ENCODE data around the gene E2F4. TPM values are rescaled to one million over a fixed set of nuclear protein-coding genes. Genes with fewer than 3 reads are reported as not detected.

The E2F4 gene
- total RNA-seq, 1 donor from 2014 or later: 36.6 TPM

Other genes starting within 250 kb of the E2F4 start
- gene CES3, start 230.9 kb upstream of the E2F4 start, total RNA-seq: 1.1 TPM
- gene CES4A, start 203.6 kb upstream of the E2F4 start, total RNA-seq: 6.0 TPM
- 40.4 TPM for gene CBFB, start 163.0 kb upstream of the E2F4 start, total RNA-seq
- 12.1 TPM for gene PHAF1, start 82.2 kb upstream of the E2F4 start, total RNA-seq
- 3.7 TPM for gene B3GNT9, start 41.2 kb upstream of the E2F4 start, total RNA-seq
- 18.0 TPM for gene TRADD, start 32.2 kb upstream of the E2F4 start, total RNA-seq
- 5.5 TPM for gene FBXL8, start 32.2 kb upstream of the E2F4 start, total RNA-seq
- gene HSF4, start 27.4 kb upstream of the E2F4 start, total RNA-seq: 10.9 TPM
- gene NOL3, start 21.6 kb upstream of the E2F4 start, total RNA-seq: 23.3 TPM
- 7.8 TPM for gene MATCAP1, start 8.2 kb upstream of the E2F4 start, total RNA-seq
- gene EXOC3L1, start 2.0 kb upstream of the E2F4 start, total RNA-seq: 1.4 TPM
- 26.3 TPM for gene ELMO3, start 7.0 kb downstream of the E2F4 start, total RNA-seq
- gene TMEM208, start 35.0 kb downstream of the E2F4 start, total RNA-seq: 25.3 TPM
- gene FHOD1, start 55.3 kb downstream of the E2F4 start, total RNA-seq: 7.4 TPM
- 0.08 TPM for gene SLC9A5, start 56.8 kb downstream of the E2F4 start, total RNA-seq
- 4.9 TPM for gene PLEKHG4, start 87.4 kb downstream of the E2F4 start, total RNA-seq
- gene KCTD19, start 134.6 kb downstream of the E2F4 start, total RNA-seq: not detected
- gene LRRC36, start 134.7 kb downstream of the E2F4 start, total RNA-seq: not detected
- 3.7 TPM for gene TPPP3, start 201.3 kb downstream of the E2F4 start, total RNA-seq
- gene ZDHHC1, start 224.3 kb downstream of the E2F4 start, total RNA-seq: 3.8 TPM
- 6.6 TPM for gene HSD11B2, start 239.0 kb downstream of the E2F4 start, total RNA-seq

Data from esophagus mucosa (tissue), 1 donor.